Stimulated activated CD4-positive, alpha-beta T cell treated with anti-CD3 and anti-CD28 coated beads, Interleukin-2, amount 100 ng/mL, for 4 hours (primary cell): Measurements from ENCODE around the gene TRMT6.

Source experiments
- DNase-seq: peaks from one replicate; pipeline ENCODE4 v3.0.0-alpha.2; 2020; ENCODE audit warnings: low read depth

Gene TRMT6, protein sequence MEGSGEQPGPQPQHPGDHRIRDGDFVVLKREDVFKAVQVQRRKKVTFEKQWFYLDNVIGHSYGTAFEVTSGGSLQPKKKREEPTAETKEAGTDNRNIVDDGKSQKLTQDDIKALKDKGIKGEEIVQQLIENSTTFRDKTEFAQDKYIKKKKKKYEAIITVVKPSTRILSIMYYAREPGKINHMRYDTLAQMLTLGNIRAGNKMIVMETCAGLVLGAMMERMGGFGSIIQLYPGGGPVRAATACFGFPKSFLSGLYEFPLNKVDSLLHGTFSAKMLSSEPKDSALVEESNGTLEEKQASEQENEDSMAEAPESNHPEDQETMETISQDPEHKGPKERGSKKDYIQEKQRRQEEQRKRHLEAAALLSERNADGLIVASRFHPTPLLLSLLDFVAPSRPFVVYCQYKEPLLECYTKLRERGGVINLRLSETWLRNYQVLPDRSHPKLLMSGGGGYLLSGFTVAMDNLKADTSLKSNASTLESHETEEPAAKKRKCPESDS

DNA sequence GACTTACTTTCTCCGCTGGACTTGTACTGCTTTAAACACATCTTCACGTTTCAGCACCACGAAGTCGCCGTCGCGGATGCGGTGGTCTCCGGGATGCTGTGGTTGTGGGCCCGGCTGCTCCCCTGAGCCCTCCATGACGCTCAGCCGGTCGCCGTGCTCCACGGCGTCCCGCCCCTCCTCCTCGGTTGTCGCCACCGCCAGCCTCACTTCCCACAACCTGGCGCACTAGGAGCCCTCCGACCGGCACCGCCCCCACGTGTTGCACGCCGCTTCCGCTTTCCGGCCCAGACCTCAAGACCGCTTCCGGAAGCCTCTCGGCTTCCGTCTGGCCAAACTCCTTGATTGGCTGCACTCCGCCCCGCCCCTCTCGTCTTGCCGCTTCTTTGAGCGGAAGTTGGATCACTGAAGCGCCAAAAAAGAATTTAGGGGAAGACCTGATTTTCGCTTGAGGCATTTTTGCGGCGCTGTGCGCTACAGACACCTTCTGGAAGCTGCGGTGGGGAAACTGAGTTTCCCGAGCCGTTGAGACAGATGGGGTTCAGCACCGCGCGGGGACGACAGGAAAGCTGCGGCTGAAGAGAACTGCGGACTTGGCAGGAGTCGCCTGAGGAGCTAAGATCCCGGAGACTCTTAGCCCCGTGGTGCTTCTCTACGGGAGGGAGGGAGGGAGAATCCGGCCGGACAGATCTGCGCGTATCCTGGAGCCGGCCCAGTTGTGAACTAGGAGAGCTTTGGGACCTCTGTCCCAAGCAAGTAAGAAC is at the start of gene TRMT6, which contains the start of gene MCM8:
Gene TRMT6 (minus strand): TSS at position 263 of the 761 bp plus-strand sequence. CDS start 128 bp downstream, at position 135.
Gene MCM8 (plus strand): TSS at position 382 of the 761 bp plus-strand sequence. CDS start 1,364 bp downstream, outside the sequence.
- peak; percentile 93 for DNase-seq

DNA sequence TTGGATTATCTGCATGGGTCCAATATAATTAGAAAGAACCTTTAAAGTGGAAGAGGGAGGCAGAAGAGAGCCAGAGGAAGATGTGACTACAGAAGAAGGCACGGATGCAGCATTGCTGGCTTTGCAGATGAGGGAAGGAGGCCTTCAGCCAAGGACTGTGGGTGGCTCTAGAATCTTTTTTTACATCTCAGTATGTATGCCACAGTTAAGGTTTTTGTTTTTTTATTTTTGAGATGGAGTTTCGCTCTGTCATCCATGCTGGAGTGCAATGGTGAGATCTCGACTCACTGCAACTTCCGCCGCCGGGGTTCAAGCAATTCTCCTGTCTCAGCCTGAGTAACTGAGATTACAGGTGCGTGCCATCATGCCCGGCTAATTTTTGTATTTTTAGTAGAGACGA is 49.5 kb upstream of the TRMT6 start:
- DNase-seq = no peak

DNA sequence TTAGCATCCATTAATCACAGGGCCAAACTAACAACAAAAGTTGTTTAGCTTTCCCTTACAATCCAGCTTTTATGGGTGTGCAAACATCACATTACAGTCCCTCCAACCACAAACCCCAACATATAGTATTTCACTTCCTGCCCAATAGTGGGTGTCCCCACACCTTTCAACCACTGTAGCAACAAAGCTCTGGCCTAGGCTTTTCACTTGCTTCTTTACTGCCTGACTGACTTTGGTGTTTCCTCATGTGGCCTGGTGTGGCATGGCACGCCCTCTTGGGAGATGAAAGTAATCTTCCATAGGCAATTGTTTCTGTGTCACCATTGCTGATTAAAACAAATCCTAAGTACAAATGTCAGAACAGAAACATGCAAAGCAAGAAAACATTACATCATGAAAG is 46.4 kb upstream of the TRMT6 start:
- DNase-seq = no peak

DNA sequence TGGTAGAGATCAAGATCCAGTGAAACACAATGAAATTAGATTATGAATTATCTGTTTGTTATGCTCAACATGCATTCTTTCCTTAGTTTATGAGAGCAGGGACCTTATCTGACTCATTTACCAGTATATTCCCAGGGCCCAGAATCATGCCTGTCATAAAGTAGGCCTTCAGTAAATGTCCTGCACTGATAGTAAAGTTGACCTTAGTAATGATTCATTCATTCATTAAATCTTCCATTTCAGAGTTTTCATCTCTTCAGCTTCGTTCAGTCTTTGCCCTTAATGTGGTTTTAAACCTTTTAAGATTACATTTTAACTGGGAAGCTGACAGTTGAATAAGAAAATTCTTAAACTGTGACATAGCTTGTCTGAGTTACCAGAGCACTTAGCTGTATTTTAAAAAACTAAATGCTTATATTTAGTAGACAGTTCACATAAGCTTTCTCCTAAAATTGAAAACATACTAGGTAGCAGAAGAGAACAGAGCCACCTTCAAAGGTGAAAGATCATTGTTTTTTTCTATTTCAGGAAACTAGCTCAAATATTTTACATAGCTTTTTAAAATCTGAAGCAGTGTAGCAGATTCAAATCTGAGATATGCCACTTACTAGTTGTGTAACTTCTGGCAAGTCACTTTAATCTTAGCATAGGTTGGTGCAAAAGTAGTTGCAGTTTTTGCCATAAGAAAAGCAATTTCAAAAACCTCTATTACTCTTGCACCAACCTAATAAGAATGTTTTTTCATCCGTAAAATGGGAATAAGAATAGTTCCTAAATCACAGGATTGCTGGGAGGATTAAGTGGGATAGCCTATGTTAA is 41.5 kb upstream of the TRMT6 start:
- DNase-seq = no peak

DNA sequence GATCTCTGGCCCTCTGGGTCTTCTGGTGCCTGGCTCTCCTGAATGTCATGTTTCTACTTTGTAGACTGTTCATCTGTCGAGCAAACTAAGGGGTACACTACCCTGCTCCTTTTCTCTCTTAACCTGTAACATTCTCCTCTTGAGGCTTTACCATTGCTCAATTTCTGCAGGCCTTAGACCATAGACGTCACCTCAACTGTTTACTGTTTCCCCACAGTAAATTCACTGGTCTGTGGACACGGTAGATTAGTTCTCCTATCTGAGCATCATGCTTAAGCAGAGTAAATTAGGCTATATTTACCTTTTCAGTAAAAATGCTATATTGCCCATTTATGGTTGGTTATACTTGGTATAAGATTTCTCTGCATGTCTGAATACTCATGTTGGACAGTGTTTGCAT is 40.6 kb upstream of the TRMT6 start:
- no peak for DNase-seq

DNA sequence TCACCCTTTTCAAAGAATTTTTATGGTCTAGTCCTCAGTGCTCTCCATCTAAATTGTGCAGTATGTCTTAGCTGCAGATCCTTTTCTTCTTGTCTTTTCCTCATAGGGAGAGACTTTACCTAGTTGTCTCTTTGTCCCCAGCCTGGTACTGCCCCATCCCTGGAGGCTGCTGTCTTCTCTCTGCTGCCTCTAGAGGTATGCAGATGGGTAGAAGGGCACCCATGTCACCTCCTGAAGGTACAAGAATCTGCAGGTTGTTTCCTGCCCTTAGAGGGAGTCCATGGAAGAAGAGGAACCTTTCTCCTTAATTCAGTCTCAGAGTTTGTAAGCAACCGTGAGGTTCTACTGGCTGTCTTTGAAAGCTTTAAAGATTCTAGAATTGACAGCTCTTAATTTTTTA is 39.2 kb upstream of the TRMT6 start:
- DNase-seq = no peak

DNA sequence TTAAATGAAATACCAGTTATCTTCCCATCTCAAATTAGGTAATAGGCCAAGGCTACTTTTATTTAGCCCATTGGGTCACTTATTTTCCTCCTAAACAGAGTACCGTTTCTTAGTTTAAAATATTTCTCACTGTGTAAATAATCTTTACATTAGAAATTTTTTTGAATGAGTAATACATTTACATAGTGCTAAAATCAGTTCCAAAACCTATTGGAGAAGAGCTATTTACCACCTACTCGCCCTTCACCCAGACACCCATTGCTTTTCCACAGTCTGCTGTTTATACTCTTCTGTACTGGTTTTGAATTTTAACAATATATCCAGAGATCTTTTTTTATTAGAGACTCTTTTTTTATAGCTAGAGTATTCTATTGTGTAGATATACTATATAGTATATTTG is 37.0 kb upstream of the TRMT6 start:
- no peak for DNase-seq

DNA sequence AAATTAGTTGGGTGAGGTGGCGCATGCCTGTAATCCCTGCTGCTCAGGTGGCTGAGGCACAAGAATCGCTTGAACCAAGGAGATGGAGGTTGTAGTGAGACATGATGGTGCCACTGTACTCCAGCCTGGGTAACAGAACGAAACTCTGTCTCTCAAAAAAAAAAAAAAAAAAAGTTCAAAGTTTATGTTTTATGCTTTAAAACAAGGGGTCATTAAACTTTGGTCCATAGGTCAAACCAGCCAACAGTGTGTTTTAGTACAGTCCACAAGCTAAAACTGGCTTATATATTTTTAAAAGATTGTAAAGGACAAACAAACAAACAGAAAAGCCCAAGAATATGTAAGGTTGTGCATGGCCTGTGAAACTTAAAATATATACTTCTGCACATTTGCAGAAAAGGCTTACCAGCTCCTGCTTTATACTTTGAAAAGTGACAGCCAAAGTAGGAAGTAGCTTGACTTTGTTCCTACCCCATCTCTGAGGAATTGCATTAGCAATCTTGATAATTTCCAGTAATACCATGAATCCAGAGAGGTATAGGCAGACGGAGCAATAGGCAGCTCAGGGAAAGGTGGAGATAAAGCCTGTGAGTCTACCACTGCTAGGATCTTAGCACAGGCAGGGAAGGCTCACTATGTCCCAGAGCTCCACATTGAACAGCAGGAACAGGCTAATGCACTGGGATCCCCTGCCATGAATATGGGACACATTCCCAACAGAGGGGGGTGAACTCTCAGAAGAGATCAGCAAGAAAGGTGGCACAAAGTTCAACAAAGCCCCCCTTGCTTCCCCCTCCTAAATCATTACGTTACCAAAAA is 30.6 kb upstream of the TRMT6 start:
- DNase-seq = no peak

DNA sequence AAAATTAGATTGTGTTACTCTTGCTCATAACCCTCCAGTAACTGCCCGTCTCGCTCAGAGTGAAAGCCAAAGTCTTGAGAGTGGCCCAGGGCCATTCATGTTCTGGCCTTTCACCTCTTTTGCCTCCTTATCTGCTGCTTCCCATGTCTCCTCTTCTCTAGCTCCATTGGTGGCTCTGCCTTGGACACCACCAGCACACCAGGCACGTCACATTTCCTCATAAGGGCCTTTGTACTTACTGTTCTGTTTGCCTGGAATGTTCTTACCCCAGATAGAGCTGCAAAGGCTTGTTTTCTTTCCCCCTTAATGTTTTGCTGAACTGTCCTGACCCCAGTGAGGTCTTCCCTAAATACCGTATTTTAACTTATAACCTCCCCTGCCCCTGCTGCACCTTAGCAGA is 29.5 kb upstream of the TRMT6 start:
- no peak for DNase-seq

DNA sequence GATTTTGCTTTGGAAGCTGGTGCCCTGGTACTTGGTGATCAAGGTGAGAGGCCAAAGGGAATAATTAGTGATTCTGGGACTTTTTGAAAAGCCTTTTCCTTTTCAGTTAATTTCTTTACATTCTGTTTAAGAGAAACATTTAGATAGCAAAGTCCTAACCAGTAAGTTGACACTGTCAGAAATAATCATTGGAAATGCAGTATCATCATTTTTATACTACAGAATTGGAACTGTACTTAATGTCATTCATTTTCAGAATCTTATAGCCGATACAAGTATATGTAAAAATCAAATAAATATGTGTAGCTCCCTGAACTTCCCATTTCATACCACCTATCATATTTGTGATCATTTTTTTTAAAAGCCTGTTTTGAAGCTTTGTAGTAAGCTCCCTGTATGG is 27.6 kb upstream of the TRMT6 start:
- no peak for DNase-seq

DNA sequence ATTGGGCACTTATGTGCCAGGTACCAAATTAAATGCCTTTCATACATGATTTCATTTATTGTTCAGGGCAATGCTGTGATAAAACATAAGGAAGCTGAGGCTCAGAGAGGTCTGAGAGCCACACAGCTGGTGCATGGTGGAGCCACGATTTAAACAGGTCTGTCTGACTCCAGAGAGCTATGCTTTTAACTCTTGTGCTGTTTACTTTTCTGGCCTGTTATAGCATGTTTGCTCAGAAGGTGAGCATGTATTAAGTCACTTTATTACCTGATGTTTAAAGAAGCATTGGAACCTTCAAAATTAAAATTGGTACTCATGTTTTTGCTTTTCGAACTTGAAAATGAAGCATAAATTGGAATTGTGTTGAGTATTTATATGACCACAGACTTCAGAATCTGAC is 26.9 kb upstream of the TRMT6 start:
- DNase-seq = no peak

DNA sequence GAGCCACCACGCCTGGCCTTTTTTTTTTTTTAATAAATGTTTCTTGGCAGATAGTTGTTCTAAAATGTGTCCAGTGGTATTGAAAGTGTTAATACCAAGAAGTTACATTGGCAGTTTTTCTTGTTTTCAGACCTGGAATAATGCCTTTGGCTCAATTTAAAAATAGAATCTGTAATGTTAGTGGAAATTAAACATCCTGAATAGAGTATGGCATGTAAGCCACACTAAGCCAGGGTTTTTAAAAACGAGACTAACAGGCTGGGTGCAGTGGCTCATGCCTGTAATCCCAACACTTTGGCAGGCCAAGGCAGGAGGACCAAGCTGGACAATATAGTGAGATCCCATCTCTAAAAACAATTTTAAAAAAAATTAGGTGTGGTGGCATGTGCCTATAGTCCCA is 25.4 kb upstream of the TRMT6 start:
- no peak for DNase-seq

DNA sequence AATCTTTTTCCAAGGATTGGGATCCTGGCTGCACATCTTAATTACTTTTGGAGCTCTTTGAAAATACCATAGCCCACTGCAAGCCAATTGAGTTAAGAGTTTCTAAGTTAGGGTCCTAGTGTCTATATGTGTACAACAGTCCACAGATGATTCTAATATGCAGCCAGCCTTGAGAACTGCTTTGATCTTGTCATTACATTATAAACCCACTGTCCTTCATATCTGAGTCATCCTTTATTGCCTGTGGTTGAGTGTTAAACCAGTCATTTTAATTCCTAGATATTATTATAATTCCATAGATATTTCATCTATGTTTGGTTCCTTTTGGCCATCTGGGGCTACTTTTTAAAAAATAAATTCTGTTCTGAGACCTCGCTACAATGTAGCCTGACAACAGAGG is 24.2 kb upstream of the TRMT6 start:
- no peak for DNase-seq

DNA sequence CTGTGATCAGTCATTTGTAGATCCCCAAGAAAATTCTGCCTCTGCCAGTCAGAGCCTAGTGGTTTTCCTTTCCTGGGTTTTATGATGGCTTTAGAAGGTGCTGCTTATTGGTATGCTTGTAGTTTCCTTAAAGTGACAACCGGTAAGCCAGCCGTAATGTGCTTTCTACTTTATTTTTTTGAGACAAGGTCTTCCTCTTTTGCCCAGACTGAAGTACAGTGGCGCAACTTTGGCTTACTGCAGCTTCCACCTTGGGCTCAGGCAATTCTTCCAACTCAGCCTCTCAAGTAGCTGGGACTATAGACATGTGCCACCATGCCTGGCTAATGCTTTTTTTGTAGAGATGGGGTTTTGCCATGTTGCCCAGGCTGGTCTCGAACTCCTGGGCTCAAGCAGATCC is 23.6 kb upstream of the TRMT6 start:
- DNase-seq = no peak

DNA sequence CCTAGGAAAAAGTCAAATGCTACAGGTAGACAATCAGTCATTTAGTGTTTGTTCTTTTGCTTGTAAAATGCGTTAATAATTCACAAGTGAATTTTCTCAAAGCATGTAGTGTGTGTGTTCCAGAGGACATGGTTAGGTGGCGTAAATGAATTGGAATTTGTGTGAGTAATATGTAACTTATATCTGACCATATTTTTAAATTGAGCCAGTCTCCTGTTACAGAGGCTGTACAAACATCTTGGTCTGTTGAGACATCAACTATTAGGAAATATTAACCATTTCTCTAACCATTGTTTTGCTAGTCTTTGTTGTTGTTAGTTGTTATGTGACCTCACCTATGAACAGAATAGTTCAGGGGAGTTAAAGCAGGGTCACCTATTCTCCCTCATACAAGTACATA is 22.8 kb upstream of the TRMT6 start:
- no peak for DNase-seq

DNA sequence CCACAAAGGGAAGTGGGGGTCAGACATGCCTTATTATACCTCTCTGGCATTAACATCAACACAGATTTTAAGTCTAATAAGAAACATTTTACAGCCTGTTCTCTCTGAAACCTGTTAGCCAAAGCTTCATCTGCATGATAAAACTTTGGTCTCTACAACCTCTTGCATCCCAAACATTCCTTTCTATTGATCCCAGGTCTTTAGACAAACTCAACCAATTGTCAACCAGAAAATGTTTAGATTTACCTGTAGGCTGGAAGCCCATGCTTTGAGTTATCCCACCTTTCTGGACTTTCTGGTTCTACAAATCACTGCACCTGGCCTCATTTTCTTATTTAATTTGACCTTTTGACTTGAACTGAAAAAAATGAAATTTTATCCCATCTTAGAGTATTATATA is 20.9 kb upstream of the TRMT6 start:
- DNase-seq = no peak

DNA sequence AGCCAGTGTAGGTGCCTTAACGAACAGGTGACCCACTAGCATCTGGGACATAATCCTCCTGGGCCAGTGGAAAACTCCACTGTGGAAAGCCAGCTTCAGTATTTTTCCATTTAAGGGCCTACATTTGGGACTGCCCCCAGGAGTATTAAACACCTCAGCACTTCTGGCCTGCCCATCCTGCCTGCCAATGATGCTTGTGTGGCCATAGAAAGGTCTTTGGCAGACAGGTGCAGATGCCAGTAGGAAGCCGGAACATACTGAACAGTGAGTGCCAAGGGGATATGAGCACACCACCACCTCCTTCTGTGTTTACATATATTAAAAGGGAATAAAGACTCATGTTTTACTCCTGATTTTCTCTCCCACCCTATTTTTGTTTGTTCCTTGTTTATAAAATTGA is 20.0 kb upstream of the TRMT6 start:
- DNase-seq = no peak

DNA sequence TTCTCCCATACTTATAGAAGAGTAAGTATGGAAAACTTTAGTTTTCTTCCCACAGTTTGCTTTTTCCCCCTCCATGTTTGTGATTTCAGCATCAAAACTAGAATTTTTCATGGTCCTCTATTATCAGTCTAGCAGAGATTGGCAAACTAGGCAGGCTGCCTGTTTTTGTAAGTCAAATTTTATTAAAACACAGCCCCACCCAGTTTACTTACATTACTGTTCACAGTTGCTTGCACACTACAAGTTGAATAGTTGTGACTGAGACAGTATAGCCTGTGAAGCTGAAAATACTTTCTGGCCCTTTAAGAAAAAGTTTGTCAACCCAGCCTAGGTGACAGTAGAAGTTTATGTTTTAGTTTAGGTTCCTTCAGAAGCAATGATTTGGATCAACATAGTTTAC is 19.6 kb upstream of the TRMT6 start:
- DNase-seq = no peak

DNA sequence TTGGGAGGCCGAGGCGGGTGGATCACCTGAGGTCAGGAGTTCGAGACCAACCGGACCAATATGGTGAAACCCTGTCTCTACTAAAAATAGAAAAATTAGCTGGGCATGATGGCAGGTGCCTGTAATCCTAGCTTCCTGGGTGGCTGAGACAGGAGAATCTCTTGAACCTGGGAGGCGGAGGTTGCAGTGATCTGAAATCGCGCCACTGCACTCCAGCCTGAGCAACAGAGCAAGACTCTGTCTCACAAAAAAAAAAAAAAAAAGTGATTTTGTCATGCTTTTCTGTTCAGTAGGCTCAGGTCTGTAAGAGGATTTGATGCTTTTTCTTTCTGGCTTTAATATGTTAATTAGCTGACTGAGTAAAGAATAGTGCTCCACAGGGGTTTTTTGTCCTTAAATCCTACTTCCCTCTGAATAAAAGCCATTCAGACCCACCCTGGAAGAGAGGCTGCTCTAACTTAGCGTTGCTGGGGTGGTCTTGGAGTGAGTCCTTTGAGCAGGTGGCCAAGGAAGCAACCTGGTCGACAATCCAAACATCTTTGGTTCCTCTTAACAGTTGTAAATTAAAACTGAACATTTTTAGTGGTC is 19.1 kb upstream of the TRMT6 start:
- DNase-seq = no peak

DNA sequence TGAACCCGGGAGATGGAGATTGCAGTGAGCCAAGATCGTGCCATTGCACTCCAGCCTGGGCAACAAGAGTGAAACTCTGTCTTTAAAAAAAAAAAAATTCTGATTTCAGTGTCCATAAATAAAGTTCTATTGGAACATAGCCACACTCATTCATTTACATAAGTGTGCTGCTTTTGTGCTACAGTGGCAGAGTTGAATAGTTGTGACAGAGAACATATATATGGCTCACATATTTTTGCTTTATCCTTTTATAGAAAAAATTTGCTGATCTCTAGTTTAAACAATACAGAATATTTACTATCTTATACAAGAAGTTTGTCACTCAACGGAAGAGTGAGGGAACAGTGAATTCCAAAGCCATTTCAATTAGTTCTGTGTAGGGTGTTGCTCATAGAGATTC is 18.1 kb upstream of the TRMT6 start:
- DNase-seq = no peak

DNA sequence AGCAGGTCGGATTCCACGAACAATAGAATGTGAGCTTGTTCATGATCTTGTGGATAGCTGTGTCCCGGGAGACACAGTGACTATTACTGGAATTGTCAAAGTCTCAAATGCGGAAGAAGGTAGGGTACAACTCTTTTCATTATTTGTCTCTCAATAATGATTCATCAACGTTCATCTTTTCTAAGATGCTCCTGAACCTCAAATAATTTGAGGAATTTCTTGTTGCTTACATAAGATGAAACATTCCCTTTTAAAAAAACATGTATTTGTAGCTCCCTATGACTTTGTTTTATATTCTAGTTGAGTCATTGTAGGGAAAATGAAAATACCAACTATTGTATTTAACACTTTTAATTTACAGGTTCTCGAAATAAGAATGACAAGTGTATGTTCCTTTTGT is 17.1 kb upstream of the TRMT6 start:
- DNase-seq = no peak
